ENCODE measurements around the gene AMFR. TPM values are rescaled to one million over a fixed set of nuclear protein-coding genes. Genes with fewer than 3 reads are reported as not detected.

The AMFR gene
- total RNA-seq, 1 experiment from 2014 or later: 48.1 TPM

- POLR2A ChIA-PET (ENCODE audit: low non-redundant PET): no interaction called here
- CTCF ChIA-PET: no interaction called here
- H3K4me3 ChIP-seq (ENCODE audit: low read depth, low read length, poor library complexity, severe bottlenecking): no peak overlapping the region
- H3K9me3 ChIP-seq (ENCODE audit: low read depth, low read length, poor library complexity, severe bottlenecking): no peaks in the 10 kb centered on the region
- no peaks in the 10 kb centered on the region for H3K4me1 ChIP-seq (ENCODE audit: insufficient read depth, low read length, poor library complexity, severe bottlenecking)
- no peaks in the 10 kb centered on the region for H3K36me3 ChIP-seq (ENCODE audit: insufficient read depth, low read length, poor library complexity, severe bottlenecking)
- intact Hi-C loops (cut with micrococcal nuclease; ENCODE audit: unreplicated experiment): no loop called here
- no peak overlapping the region for H3K27ac ChIP-seq (ENCODE audit: low read depth, low read length, poor library complexity, severe bottlenecking)
- TF ChIP-seq, protein P1, sequence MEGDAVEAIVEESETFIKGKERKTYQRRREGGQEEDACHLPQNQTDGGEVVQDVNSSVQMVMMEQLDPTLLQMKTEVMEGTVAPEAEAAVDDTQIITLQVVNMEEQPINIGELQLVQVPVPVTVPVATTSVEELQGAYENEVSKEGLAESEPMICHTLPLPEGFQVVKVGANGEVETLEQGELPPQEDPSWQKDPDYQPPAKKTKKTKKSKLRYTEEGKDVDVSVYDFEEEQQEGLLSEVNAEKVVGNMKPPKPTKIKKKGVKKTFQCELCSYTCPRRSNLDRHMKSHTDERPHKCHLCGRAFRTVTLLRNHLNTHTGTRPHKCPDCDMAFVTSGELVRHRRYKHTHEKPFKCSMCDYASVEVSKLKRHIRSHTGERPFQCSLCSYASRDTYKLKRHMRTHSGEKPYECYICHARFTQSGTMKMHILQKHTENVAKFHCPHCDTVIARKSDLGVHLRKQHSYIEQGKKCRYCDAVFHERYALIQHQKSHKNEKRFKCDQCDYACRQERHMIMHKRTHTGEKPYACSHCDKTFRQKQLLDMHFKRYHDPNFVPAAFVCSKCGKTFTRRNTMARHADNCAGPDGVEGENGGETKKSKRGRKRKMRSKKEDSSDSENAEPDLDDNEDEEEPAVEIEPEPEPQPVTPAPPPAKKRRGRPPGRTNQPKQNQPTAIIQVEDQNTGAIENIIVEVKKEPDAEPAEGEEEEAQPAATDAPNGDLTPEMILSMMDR (conservative IDR thresholded peaks at IDR 0.05; ENCODE audit: low read depth, low read length): no peak
- TF ChIP-seq EZH2 (IDR thresholded peaks at IDR 0.05; ENCODE audit: borderline replicate concordance, low read depth, low read length, poor library complexity, severe bottlenecking): no peak
- no TSS peak for BruUV-seq (replicated peaks)
- no peak for DNase-seq (ENCODE audit: low spot score)
- no peaks in the 10 kb centered on the region for H3K27me3 ChIP-seq (replicated peaks; ENCODE audit: insufficient read depth, low read depth, low read length, poor library complexity)
Measured at GRCh38 chr16:56339431-56340195, 85.7 kb downstream of the AMFR start.

- Histone ChIP-seq H3K4me3 (ENCODE audit: low read depth, low read length, poor library complexity, severe bottlenecking) (no peak overlapping the region), H3K27me3 (replicated peaks; ENCODE audit: insufficient read depth, low read depth, low read length, poor library complexity) (no peaks in the 10 kb centered on the region), H3K4me1 (ENCODE audit: insufficient read depth, low read length, poor library complexity, severe bottlenecking) (no peaks in the 10 kb centered on the region), H3K36me3 (ENCODE audit: insufficient read depth, low read length, poor library complexity, severe bottlenecking) (no peaks in the 10 kb centered on the region), H3K9me3 (ENCODE audit: low read depth, low read length, poor library complexity, severe bottlenecking) (no peaks in the 10 kb centered on the region), H3K27ac (ENCODE audit: low read depth, low read length, poor library complexity, severe bottlenecking) (no peak overlapping the region)
- BruUV-seq (replicated peaks): no TSS peak
- DNase-seq (ENCODE audit: low spot score): no peak
- intact Hi-C loops (cut with micrococcal nuclease; ENCODE audit: unreplicated experiment): no loop called here
- TF ChIP-seq, protein P1 (conservative IDR thresholded peaks at IDR 0.05; ENCODE audit: low read depth, low read length): no peak
- no peak for TF ChIP-seq EZH2 (IDR thresholded peaks at IDR 0.05; ENCODE audit: borderline replicate concordance, low read depth, low read length, poor library complexity, severe bottlenecking)
- ChIA-PET POLR2A (ENCODE audit: low non-redundant PET) (no interaction called here), CTCF (no interaction called here)
Measured at GRCh38 chr16:56338566-56339318, 86.6 kb downstream of the AMFR start.

GRCh38 chr16:56337858-56338325, 87.5 kb downstream of the AMFR start:
- intact Hi-C loops (cut with micrococcal nuclease; ENCODE audit: unreplicated experiment): no loop called here
- no peak for TF ChIP-seq EZH2 (IDR thresholded peaks at IDR 0.05; ENCODE audit: borderline replicate concordance, low read depth, low read length, poor library complexity, severe bottlenecking)
- TF ChIP-seq, protein P1 (conservative IDR thresholded peaks at IDR 0.05; ENCODE audit: low read depth, low read length): no peak
- no peak for DNase-seq (ENCODE audit: low spot score)
- Histone ChIP-seq H3K4me3 (ENCODE audit: low read depth, low read length, poor library complexity, severe bottlenecking) (no peak overlapping the region), H3K27ac (ENCODE audit: low read depth, low read length, poor library complexity, severe bottlenecking) (no peak overlapping the region), H3K9me3 (ENCODE audit: low read depth, low read length, poor library complexity, severe bottlenecking) (no peaks in the 10 kb centered on the region), H3K27me3 (replicated peaks; ENCODE audit: insufficient read depth, low read depth, low read length, poor library complexity) (no peaks in the 10 kb centered on the region), H3K4me1 (ENCODE audit: insufficient read depth, low read length, poor library complexity, severe bottlenecking) (no peaks in the 10 kb centered on the region), H3K36me3 (ENCODE audit: insufficient read depth, low read length, poor library complexity, severe bottlenecking) (no peaks in the 10 kb centered on the region)
- CTCF ChIA-PET: no interaction called here
- POLR2A ChIA-PET (ENCODE audit: low non-redundant PET): no interaction called here
- no TSS peak for BruUV-seq (replicated peaks)
